GM12873 (cell line): ENCODE measurements around the gene UBE2F.

ENCODE experiments used
- CTCF ChIP-seq: IDR thresholded peaks from 2 replicates; pipeline ENCODE4 v1.5.1; 2012; ENCODE audit warnings: low read depth, mild to moderate bottlenecking, moderate library complexity, low read length, control low read depth; ENCODE audit not compliant: insufficient read depth; ENCODE audit errors: missing control alignments

UBE2F gene

GRCh38 chr2:237983922-237984321 is 17.1 kb downstream of the UBE2F start:
- TF ChIP-seq CTCF = no peak

- TF ChIP-seq CTCF = no peak
Measured at GRCh38 chr2:237987268-237987667, 20.5 kb downstream of the UBE2F start.

GRCh38 chr2:237993701-237994100 is 26.9 kb downstream of the UBE2F start:
- TF ChIP-seq CTCF = no peak

GRCh38 chr2:237995036-237995435 is 28.2 kb downstream of the UBE2F start:
- TF ChIP-seq CTCF = no peak

- no peak for TF ChIP-seq CTCF
Measured at GRCh38 chr2:237996021-237996593, 29.3 kb downstream of the UBE2F start.

- TF ChIP-seq CTCF = no peak
Measured at GRCh38 chr2:237997521-237997920, 30.7 kb downstream of the UBE2F start.

- no peak for TF ChIP-seq CTCF
Measured at GRCh38 chr2:237998530-237998929, 31.7 kb downstream of the UBE2F start.
